KMS-11 (cell line): ENCODE data around the gene YEATS4.

ENCODE experiments used
- H2AFZ ChIP-seq: fragments of 200-600 bp; sonication (generic); 2 replicates; pipeline ENCODE4 v1.6.1; 2016; ENCODE audit warnings: antibody characterized with exemption, mixed run types, low read depth
- H3K27ac ChIP-seq: fragments of 200-600 bp; sonication (generic); 2 replicates; pipeline ENCODE4 v1.6.1; 2016; ENCODE audit warnings: mild to moderate bottlenecking, mixed run types
- H3K27me3 ChIP-seq: fragments of 200-600 bp; sonication (generic); 2 replicates; pipeline ENCODE4 v1.6.1; 2017; ENCODE audit warnings: mild to moderate bottlenecking, low read depth, mixed run types, moderate library complexity; ENCODE audit not compliant: insufficient read depth
- H3K36me3 ChIP-seq: fragments of 200-600 bp; sonication (generic); 2 replicates; pipeline ENCODE4 v1.6.1; 2017; ENCODE audit warnings: mild to moderate bottlenecking, mixed run types; ENCODE audit not compliant: insufficient read depth
- H3K4me1 ChIP-seq: fragments of 200-600 bp; sonication (generic); 2 replicates; pipeline ENCODE4 v1.6.1; 2016; ENCODE audit warnings: mild to moderate bottlenecking, low read depth, mixed run types; ENCODE audit not compliant: poor library complexity, severe bottlenecking
- H3K4me2 ChIP-seq: fragments of 200-600 bp; sonication (generic); 2 replicates; pipeline ENCODE4 v1.7.0; 2016; ENCODE audit warnings: mild to moderate bottlenecking, mixed run types
- H3K4me3 ChIP-seq: fragments of 200-600 bp; sonication (generic); IDR thresholded peaks from 2 replicates; pipeline ENCODE4 v1.6.1; 2017; ENCODE audit warnings: low read depth, low read length, mixed read lengths; ENCODE audit not compliant: insufficient read depth
- H3K79me2 ChIP-seq: fragments of 200-600 bp; sonication (generic); 2 replicates; pipeline ENCODE4 v1.6.1; 2016; ENCODE audit warnings: low read depth, mixed run types; ENCODE audit not compliant: insufficient read depth
- H3K9ac ChIP-seq: fragments of 200-600 bp; sonication (generic); 2 replicates; pipeline ENCODE4 v1.6.1; 2016; ENCODE audit warnings: mild to moderate bottlenecking, mixed run types
- H4K20me1 ChIP-seq: fragments of 200-600 bp; sonication (generic); 2 replicates; pipeline ENCODE4 v1.6.1; 2016; ENCODE audit warnings: mild to moderate bottlenecking, mixed run types; ENCODE audit not compliant: insufficient read depth
- TF ChIP-seq, protein P1 (sequence below): fragments of 200-600 bp; sonication (generic); conservative IDR thresholded peaks from 2 replicates; pipeline ENCODE4 v1.6.1; 2017; ENCODE audit warnings: low read depth, mild to moderate bottlenecking, antibody characterized with exemption, low read length, moderate library complexity, mixed read lengths

Gene YEATS4

DNA sequence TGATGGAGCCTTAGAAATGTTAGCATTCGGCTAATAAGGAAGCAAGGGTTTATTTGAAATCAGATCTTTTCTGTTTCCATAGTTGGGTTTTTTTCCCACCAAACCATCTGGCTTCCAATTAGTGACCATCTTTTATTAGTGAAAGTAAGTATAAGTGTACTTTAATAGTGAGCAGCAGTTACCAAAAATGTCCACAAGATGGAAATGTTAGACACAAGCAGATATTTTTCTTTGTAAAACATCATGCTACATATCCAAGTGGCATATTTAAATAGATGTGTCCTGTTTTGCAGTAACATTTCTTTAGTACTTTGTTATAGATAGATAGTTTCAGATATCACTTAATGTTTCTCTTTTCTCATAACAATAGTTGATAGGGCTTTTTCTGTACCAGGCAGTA lies 28.8 kb downstream of the YEATS4 start:
- Histone ChIP-seq H4K20me1 (no peaks in the 10 kb centered on the region), H3K4me3 (no peak overlapping the region), H3K4me1 (no peaks in the 10 kb centered on the region), H2AFZ (no peak overlapping the region), H3K4me2 (no peak overlapping the region), H3K79me2 (no peaks in the 10 kb centered on the region), H3K27me3 (no peaks in the 10 kb centered on the region), H3K9ac (no peak overlapping the region), H3K36me3 (peaks cover 3% of the 10 kb centered on the region; the same call in 1 of the 2 replicates), H3K27ac (no peak overlapping the region)
- TF ChIP-seq, protein P1, sequence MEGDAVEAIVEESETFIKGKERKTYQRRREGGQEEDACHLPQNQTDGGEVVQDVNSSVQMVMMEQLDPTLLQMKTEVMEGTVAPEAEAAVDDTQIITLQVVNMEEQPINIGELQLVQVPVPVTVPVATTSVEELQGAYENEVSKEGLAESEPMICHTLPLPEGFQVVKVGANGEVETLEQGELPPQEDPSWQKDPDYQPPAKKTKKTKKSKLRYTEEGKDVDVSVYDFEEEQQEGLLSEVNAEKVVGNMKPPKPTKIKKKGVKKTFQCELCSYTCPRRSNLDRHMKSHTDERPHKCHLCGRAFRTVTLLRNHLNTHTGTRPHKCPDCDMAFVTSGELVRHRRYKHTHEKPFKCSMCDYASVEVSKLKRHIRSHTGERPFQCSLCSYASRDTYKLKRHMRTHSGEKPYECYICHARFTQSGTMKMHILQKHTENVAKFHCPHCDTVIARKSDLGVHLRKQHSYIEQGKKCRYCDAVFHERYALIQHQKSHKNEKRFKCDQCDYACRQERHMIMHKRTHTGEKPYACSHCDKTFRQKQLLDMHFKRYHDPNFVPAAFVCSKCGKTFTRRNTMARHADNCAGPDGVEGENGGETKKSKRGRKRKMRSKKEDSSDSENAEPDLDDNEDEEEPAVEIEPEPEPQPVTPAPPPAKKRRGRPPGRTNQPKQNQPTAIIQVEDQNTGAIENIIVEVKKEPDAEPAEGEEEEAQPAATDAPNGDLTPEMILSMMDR, result peak; percentile 64

DNA sequence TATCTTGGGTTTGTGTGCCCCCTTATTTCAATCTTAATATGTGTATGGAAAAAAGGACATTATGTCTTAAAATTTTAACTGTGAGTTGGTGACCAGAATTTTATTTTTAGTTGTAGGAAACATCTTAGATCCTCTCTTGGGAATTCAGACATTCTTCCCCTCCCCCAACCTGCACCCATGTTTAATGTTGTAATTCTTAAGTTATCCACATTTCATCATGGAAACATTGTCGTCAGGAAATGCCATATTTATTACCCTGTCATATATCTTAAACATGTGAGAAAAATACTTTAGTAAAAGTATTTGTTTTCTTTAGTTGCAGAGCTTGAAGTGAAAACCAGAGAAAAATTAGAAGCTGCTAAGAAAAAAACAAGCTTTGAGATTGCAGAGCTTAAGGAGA lies 30.3 kb downstream of the YEATS4 start:
- Histone ChIP-seq H3K36me3 (peaks cover 3% of the 10 kb centered on the region; the same call in 1 of the 2 replicates), H3K4me3 (no peak overlapping the region), H2AFZ (no peak overlapping the region), H3K4me2 (no peak overlapping the region), H3K79me2 (no peaks in the 10 kb centered on the region), H3K27ac (no peak overlapping the region), H4K20me1 (no peaks in the 10 kb centered on the region), H3K27me3 (no peaks in the 10 kb centered on the region), H3K9ac (no peak overlapping the region), H3K4me1 (peaks cover 2% of the 10 kb centered on the region)
- TF ChIP-seq, protein P1, result no peak

DNA sequence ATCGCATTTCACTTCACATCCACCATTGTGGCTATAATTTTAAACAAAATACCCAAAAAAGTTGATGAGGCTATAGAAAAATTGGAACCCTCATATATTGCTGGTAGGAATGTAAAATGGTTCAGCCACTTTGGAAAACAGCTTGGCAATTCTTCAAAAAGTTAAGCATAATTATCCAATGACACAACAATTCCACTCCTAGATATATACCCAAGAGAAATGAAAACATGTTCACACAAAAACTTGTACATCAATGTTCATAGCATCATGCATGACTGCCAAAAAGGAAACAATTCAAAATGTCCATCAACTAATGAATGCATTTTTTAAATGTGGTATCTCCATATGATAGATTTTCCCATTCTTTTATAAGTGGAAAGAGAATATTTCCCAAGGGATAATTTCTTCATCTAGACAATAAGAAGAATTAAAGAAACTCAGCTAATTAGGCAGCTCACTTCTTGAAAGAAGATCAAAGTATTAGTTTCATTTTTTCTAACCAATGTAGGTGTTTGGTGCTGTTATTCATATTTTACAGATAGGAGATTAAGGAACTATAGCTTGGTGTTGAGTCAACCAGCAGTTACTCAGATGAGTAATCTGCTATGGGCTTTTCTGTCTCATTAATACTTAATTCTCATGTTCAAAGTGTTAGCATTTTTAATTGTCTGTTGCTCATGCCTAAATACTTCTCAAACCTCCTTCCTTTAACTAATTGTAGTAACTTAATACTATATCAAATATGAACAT lies 32.8 kb downstream of the YEATS4 start:
- no peak overlapping the region for H2AFZ ChIP-seq
- H3K4me1 ChIP-seq, result peaks cover 5% of the 10 kb centered on the region
- H3K27me3 ChIP-seq, result no peaks in the 10 kb centered on the region
- no peak overlapping the region for H3K27ac ChIP-seq
- TF ChIP-seq, protein P1, result no peak
- H3K79me2 ChIP-seq, result no peaks in the 10 kb centered on the region
- peaks cover 3% of the 10 kb centered on the region; the same call in 1 of the 2 replicates for H3K36me3 ChIP-seq
- no peak overlapping the region for H3K4me3 ChIP-seq
- no peaks in the 10 kb centered on the region for H4K20me1 ChIP-seq
- no peak overlapping the region for H3K9ac ChIP-seq
- H3K4me2 ChIP-seq, result no peak overlapping the region

DNA sequence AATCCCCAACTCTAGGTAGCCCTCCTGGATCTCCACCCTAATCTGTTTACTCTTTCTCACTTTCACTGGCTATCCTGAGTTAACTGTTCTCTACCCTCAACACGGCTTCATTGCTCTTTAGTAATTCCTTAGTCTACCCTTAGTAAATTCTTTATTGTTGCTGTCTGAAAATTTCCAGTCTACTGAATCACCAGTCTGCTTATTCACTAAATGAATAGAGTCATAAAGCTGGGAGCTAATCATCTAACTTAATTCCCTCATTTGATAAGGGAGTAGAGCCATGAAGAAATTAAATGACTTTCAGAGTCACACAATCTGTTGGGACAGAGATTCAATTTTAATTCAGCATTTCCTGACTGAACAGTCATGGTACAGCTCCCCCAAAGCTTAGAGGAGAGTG lies 36.5 kb downstream of the YEATS4 start:
- no peak overlapping the region for H3K27ac ChIP-seq
- H3K4me2 ChIP-seq, result no peak overlapping the region
- H4K20me1 ChIP-seq, result no peaks in the 10 kb centered on the region
- no peaks in the 10 kb centered on the region for H3K27me3 ChIP-seq
- H3K4me1 ChIP-seq, result peaks cover 5% of the 10 kb centered on the region
- TF ChIP-seq, protein P1, result no peak
- H3K9ac ChIP-seq, result no peak overlapping the region
- peaks cover 3% of the 10 kb centered on the region; the same call in 1 of the 2 replicates for H3K36me3 ChIP-seq
- no peaks in the 10 kb centered on the region for H3K79me2 ChIP-seq
- H3K4me3 ChIP-seq, result no peak overlapping the region
- no peak overlapping the region for H2AFZ ChIP-seq
